Activated CD8-positive, alpha-beta memory T cell treated with anti-CD3 and anti-CD28 coated beads, Interleukin-2, amount 50 U/mL, for 1 hour (primary cell): Measurements from ENCODE around the gene STAT3.
"Not testable (repeated sequence)": the region's sequence is repeated elsewhere in the genome, so short reads cannot be mapped to it uniquely, and the experiment has no call there.

ENCODE experiments used
- DNase-seq: peaks from one replicate; pipeline ENCODE4 v3.0.0-alpha.2; 2020; ENCODE audit errors: extremely low read depth

Gene STAT3

DNA sequence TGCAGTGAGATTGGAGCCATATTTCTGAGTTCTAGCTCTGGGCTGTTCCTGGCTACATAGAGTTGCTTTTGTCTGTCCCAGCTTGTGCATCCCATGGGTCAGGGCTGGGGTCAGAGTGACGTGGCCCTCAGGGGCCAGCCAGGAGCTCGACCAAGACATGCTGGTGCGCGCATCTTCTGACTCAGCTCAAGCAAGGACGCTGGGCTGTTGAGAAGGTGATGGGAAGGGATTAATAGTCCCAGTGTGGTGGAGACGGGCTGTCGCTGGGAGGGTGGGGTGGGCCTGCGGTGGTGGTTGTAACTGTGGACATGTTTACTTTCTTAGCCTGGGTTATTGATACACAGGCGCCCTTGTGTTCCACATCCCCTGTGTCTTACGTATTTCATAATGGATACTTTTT is 90.5 kb downstream of the STAT3 start:
- DNase-seq, result not testable (repeated sequence)

DNA sequence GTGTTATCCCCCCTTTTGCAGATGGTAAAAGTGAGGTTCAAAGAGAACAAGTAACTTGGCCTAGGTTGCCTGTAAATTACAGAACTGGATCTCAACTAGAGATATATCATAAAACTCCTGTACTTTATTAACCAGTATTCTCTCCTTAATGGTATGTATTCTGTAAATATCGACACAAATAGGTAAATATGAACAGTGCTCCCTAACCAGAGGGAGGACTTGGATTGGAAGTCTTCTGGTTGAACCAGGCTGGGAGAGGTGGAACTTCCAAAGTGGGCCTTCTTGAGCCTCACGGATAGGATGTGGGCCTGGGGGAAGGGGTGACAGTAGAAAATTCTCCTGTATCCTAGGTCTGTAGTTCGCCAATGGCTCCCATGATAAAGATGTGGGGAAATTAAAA is 92.2 kb downstream of the STAT3 start:
- no peak for DNase-seq

GRCh38 chr17:42294469-42295398 is 93.5 kb downstream of the STAT3 start:
- no peak for DNase-seq

DNA sequence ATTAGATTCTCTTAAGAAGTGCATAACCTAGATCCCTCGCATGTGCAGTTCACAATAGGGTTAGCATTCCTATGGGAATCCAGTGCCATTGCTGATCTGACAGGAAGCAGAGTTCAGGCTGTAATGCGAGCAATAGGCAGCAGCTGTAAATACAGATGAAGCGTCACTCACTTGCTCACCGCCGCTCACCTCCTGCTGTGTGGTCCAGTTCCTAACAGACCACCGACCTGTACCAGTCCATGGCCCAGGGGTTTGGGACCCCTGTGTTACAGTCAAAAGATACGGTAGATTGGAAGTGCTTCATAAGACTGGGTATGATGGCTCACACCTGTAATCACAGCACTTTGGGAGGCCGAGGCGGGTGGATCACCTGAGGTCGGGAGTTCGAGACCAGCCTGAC is 97.1 kb downstream of the STAT3 start:
- no peak for DNase-seq

DNA sequence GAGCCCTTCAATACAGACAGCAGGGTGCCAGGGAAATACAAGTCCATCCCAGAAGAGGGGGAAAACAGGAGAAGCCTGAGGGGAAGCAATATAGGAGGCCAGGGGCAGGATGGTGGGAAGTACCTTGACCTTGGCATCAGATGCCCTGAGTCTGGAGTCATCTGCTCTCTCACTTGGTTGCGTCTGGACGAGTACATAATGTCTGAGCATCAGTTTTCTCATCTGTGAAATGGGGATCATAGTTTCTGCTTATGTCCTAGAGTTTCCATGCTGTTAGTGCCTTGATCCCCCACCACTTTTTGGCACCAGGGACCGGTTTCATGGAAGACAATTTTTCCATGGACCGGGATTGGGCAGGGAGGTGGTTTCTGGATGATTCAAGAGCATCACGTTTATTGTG is 97.7 kb downstream of the STAT3 start:
- DNase-seq, result no peak

DNA sequence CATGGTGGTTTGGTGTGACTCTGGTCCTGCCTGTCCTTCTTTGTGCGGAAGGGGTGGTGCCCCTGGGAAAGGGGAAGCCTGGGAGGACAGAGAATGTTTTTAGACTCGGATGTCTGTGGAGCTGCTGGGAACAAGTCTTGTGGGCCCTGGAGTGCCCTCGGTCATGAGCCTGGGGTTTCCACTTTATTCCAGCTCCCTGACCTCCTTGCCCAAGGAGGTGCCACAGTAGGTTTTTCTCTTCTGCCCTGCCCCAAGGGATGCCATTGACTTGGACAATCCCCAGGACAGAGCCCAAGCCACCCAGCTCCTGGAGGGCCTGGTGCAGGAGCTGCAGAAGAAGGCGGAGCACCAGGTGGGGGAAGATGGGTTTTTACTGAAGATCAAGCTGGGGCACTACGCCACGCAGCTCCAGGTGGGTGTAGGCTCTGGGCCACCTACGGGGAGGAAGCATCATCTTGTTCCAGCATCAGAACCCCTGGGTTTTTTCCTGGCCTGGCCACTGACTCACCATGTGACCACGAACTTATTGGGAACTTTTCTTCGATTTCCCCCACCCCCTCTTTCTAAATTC is 98.5 kb downstream of the STAT3 start:
- DNase-seq, result no peak

GRCh38 chr17:42288803-42289610 is 99.2 kb downstream of the STAT3 start:
- DNase-seq, result no peak

DNA sequence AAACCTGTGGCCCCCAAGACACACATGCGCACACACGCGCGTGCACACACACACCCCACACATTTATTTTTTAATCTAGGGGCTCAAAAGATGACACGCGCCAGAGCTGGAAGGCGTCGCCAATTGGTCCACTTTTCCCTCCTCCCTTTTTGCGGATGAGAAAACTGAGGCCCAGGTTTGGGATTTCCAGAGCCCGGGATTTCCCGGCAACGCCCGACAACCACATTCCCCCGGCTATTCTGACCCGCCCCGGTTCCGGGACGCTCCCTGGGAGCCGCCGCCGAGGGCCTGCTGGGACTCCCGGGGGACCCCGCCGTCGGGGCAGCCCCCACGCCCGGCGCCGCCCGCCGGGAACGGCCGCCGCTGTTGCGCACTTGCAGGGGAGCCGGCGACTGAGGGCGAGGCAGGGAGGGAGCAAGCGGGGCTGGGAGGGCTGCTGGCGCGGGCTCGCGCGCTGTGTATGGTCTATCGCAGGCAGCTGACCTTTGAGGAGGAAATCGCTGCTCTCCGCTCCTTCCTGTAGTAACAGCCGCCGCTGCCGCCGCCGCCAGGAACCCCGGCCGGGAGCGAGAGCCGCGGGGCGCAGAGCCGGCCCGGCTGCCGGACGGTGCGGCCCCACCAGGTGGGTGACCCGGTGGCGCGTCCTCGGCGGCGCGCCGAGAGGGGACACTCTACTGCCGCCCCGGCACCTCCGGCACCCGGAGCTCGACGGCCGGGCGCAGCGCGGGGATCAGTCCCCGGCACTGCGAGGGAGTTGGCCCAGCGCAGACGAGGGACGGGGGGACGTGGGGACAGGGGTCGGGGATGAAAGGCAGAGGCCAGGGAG is 100.1 kb downstream of the STAT3 start, which contains the start of gene STAT5A:
TSS of gene STAT5A (plus strand) at position 522 of the 826 bp plus-strand sequence. CDS start 914 bp downstream, outside the sequence.
- no peak for DNase-seq

DNA sequence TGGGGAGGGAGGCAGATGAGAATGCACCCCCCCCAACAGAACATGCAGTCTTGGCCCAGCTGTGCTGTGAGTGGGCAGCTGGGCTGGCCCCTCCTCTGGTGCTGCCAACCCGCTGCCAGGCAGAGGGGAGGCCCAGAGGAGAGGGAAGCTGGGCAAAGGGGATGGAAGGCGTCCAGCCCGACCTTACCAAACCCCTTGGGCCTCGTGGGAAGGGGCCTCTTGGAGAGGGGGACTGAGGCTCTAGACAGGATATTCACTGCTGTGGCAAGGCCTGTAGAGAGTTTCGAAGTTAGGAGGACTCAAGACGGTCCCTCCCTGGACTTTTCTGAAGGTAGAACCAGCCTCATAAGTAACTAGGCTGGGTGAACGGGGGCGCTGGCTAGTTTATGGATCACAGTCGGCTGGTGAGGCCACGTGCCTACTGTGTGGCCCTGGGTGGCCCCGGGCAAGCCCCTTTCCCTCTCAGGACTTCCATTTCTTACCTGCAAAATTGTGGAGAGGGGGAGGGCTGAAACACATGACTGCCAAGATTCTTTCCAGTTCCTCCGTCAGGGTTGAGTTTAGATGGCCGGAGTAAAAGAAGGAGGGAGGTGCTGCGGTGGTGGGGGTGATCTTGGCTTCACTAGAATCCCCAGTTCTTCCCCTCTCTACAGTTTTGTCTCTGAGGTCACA is 100.8 kb downstream of the STAT3 start:
- no peak for DNase-seq

DNA sequence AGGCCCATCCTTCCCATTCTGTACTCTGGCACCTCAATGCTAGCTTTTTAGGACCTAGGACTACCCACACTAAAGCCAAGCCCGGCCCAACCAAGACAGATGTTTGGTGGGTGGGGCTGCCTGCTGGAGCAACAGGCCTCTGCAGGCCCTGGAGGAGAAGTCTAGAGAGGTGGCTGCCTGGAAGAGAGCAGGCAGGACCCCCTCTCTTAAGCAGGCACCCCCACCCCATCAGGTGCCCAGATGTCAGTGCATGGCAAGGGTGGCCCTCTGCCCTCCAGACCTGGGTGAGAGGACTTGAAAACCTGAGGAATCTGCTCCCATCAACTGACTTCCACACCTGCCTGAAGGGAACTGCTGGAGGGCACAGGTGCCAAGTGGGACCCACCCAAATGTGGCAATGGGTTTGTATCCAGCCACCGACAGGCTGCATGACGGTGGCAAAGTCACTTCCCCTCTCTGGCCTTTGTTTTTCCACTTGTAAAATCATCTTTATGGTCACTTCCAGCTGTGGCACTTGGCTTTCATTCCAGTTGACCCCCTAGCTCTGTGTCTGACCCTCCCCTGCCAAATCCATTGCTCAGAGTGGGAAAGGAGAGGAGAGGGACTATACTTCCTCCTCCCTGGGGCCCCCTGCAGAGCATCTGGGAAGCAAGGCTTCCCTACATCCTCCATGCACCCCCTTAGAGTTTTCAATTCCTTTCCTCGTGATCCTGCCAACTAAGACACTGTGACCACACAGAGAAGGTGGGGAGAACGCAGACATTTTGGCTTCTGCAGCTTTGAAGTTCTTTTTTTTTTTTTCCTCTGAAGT is 101.6 kb downstream of the STAT3 start:
- no peak for DNase-seq

GRCh38 chr17:42285346-42286050 is 102.7 kb downstream of the STAT3 start:
- no peak for DNase-seq

GRCh38 chr17:42284566-42284965 is 103.7 kb downstream of the STAT3 start:
- DNase-seq, result no peak

DNA sequence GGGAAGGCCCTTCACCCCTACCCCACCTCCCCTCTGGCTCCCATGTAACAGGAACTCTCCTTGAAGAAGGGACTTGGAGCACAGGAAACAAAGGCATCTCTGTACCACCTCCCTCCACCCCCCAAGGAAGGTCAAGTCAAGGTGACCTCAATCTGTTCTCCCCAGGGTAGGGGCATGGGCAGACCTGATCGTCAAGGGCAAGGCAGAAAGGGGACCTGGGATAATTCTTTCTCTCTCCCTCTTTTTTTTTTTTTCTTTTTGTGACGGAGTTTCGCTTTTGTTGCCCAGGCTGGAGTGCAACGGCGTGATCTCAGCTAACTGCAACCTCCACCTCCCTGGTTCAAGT is 104.2 kb downstream of the STAT3 start:
- DNase-seq, result no peak

DNA sequence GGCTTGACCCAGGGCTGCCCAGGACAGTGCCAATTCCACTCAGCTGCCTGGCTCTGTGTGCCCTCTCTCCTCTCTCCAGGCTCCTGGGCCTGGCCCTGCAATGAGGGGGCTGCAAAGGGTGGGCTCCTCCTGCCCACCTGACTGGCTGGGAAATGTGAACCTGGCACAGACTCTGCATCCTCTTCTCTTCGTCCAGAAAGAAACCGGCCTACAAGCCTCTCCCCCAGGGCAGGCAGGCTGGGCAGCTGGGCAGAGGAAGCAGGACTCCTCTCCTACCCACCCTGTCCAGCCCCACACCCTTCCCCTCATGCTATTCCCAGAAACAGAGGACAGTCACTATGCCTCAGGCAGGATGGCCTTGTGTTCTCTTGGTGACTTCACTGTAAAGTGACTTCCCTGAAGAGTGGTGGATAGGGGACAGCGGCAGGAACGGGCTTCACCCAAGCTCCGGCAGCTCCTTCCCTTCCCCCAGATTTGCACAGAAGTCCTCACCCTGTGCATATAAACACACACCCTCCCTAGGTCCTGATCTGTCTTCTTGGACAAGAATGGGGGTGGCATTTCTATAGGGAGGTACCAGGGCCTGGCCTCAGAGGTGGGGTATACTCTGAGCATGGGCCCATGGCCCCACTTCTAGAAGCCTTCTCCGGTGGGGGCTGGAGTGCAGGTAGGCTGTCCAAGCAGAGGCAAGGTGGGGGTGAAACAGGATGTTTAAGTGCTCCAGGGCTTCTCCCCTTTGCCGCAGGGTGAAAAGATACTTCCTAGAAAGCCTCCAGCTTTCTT is 104.8 kb downstream of the STAT3 start:
- DNase-seq, result no peak

DNA sequence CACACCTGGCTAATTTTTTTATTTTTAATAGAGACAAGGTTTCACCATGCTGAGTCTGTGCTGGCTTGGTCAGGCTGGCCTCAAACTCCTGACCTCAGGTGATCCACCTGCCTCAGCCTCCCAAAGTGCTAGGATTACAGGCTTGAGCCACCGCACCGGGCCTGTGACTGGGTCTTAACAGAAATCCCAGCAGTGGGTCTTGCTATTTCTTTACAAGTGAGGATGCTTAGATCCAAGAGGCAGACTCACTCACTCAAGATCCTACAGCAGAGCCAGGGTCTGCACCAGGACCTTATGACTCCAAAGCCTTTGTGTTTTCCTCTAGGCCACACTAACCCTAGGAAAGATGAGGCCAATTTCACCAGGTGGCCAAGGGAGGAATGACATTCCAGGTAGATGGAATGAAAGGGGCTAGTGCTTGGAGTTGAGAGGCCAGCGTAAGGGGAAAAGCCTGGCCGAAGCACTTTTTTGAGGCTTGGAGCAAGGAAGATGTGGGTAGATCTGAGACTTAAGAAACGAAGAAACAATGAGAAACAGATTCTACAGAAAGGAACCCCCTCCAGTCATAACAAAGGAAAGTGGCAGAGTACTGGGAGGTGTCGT is 105.7 kb downstream of the STAT3 start:
- no peak for DNase-seq

GRCh38 chr17:42281571-42282096 is 106.6 kb downstream of the STAT3 start:
- DNase-seq, result no peak

DNA sequence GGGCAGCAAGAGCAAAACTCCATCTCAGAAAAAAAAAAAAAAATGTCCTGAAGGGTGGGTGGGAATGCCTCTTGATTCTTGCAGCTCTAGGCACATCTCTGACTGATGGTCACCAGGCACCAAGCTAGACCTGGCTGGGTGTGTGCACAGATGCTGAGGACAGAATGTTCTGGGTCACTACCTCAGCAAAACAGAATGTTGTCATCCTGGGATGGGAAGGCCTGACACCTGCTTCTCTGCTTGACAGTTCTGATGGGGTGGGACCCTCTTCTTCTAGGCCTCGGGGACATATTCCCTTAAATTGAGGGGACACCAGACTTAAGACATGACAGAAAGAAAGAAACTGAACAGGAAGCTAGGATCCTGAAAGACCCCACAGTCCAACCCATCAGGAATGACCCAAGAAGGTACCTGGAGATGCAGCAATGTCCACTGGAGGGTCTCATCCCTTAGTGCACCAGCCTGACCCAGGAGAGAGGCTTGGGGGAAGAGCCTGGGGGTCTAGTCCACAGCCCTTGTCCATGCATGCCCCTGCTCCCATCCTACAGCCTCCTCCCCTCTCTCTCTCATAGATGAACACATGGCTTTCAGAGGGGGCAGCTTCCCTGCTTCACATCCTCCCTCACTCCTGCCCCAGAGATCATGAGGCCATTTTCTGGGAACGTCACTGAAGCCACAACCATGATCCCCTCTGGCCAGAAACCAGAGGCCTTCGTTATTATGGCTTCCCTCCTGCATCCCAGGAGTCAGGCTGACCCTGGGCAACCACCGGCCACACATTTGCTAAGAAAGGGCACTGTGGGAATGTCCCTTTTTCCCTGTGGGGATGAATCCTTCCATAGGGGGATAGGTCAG is 108.2 kb downstream of the STAT3 start:
- no peak for DNase-seq
